Lung microvascular endothelial cell (primary cell): ENCODE data around the gene TACC2. TPM values are rescaled to one million over a fixed set of nuclear protein-coding genes. Genes with fewer than 3 reads are reported as not detected.

ENCODE experiments used
- DNase-seq, 2 donors: peaks; one replicate each; pipeline versions ENCODE4 v3.0.0 to v3.0.0-alpha.2; 2010; ENCODE audit warnings: low read depth in 2 of 2
- total RNA-seq: library from RNA; depleted of rRNA; stranded (reverse); fragments of >200 nt; gene quantifications from 2 replicates; pipeline ENCODE4 v1.2.1, GENCODE V29; 2014

The TACC2 gene
- total RNA-seq, 1 donor from 2014 or later = 0.60 TPM

DNA sequence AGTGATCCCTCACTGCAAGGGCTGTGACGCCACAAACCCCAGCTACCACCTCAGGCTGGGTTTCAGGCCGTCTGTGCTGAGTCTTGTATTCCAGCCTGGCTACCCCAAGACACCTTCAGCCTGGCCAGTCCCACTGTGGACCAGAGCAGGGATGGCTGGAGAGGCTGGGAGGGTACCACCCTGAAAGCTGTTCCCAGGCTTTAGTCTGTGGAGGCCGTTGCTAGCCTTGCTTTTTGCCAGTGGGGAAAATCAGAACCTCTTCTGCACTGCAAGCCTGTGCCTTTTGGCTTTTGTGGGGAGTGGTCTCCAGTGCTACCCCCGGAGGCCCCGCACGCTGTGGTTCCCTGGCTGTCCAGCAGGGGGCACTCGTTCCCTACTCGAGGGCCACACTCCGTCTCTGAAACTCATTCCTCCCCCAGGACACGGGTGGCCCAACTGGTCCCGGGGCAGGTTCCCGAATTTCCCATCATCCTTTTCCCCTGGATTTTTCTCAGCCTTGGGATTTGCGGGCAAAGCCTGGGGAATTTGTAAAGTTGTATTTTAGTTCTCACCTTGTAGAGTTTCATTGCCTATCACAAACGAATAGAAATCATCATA, 153.8 kb downstream of the TACC2 start:
- peak; percentile 43 to 51 for DNase-seq

GRCh38 chr10:122143238-122143841, 154.4 kb downstream of the TACC2 start:
- DNase-seq = no peak

GRCh38 chr10:122144199-122144598, 155.2 kb downstream of the TACC2 start:
- no peak for DNase-seq

DNA sequence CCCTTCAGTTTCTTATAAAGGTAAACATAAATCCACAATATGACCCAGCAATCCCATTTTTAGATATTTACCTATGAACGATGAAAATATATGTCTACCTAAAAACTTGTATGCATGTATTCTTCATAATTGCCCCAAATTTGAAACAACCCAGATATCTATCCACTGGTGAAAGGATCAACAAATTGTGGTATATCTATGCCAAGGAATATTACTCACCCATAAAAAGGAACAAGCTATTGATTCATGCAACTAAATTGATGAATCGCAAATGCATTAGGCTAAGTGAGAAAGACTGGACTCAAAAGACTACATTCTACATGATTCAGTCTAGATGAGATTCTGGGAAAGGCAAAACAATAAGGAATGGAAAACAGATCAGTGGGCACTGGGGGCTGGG, 156.2 kb downstream of the TACC2 start:
- no peak for DNase-seq

DNA sequence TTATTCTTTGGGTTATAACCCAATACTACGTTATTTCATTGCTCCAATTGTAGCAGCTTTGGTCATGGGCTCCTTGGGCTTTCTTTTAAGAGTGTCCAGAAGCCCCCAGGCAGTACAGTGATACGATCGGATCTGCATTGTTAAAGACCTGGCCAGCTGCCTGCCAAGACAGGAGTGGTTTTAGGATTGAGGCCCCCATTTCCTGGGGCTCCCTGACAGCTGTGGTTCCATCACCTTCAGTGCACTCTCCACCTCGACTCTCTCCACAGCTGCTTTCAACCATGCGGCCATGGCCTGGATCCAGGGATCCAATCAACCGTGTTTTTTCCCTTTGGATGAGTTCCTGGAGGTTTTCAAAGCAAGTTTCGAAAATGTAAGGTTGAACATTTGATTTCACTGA, 158.7 kb downstream of the TACC2 start:
- peak; percentile 36 to 43 for DNase-seq

- peak in 1 of 2 donors; percentile 46 for DNase-seq
Measured at GRCh38 chr10:122148876-122149560, 160.1 kb downstream of the TACC2 start.

DNA sequence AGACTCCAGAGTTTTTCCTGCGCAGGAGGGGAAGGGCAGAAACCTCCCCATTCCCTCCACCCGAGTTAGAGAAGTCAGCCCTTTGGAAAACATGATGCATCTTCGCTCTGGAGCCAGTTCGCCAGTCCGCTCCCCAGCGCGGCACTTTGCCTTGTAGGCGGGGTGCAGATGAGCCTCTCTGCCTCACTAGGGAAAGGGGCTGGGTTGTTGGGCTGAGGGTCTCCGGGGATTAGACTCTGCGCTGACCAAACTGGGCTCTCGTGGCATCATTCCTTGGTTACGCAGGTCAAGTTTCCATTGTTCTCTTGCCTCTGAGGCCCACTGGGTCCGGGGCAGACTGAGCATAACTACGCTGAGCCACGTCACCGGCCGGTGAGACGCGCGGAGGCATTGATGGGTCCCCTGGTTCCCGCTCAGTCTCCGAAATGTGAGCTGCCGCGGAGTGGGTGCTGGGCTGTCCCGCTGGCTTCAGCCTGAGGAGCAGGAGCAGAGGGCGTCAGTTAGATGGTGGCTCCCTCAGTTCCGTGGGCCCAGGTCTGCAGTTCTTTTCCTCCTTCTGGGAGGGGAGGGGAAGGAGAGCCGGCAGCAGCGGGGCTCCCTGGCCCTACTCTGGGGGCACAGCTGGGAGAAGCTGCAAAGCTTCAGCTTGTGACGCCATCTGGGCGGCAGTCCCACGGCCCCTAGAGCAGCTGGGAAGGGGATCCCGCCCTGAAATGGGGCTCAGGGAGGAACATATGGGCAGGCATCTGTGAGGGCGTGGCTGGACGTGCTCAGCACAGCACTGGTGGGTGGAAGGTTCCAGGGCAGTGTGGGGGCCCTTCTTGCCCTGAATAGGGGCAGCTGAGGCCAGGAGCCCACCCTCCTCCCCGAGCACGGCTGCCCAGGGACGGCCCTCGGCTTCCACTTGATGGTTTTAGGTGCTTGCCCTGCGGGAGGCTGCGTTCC, 160.9 kb downstream of the TACC2 start:
- no peak for DNase-seq

DNA sequence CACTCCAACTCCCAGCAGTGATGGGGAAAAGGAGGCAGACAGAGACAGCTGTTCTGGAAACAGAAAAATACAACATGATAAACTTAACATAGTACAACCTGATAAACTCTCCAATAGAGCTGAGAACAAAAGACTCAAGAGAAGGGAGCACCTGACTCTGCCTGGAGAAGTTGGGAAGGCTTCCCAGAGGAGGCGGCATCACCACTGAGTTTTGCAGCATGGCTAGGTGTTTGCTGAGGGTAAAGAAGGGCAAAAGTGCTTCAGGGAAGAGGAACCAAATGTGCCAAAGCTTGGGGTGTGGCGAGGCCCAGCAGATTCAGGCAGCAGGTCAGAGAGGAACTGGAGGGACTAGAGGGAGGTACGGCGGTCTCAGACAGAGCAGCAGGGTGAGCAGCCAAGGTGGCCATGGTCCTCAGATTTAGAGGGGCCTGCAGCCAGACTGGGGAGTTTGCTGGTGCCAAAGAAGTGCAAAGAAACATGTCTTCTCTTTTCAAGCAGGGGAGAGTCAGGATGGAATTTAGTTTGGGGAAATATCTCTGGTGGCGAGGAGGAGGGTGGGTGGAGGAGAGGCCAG, 162.2 kb downstream of the TACC2 start:
- DNase-seq = no peak

DNA sequence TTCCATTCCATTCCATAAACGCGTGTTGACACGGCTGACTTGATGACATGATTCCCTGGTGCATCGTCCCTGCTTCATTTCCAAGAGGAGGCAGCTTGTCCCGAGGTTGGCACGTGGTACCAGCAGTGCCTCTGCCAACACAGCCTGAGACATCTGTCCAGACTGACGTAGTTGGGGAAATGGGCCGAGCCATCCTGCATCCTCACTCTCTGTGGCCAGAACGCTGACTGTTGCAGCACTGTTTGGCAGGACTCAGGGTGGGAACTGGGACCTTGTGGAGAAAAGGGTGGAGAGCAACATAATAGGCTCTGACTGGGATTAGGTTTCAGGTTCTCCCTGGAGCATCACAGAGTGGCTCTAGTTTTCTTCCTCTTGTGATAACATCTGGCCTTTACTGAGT, 163.6 kb downstream of the TACC2 start:
- DNase-seq = peak; percentile 49 to 91

GRCh38 chr10:122154031-122154544, 165.1 kb downstream of the TACC2 start:
- DNase-seq = no peak

DNA sequence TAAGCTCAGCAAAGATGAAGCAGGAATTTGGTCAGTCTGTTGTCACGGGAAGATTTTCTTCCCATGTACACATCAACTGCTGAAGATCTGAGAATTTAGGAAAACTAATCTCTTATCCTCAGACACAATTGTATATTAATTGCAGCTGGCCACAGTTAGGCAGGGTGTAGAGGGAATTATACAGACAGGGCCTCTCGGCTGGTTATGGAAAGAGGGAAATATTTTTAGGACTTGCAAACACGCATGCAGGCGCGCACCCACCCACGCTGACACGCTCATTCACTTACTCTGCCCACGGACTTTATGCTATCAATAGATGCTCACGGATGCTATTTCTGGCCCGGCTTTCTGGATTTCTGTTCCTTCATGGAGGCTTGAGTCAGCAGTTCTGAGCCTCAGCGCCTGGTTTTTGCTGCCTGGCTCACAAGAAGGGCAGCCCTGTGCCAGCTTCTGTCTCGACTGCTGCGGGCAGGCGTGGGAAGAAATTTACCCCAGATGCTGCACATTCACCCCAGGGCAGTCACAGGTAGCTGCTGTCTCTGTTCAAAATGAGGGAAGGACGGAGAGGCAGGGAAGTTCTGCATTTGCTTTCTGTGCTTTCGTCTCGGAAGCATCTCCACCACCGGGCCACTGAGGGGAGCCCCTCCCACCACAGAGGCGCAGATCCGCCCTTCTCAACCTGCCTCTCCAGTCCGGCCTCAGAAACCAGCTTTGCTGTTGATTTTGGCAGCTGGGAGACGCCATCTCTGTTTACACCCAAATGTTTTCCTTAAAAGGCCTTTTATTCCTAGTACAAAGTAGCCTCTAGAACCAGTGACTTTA, 165.8 kb downstream of the TACC2 start:
- no peak for DNase-seq

DNA sequence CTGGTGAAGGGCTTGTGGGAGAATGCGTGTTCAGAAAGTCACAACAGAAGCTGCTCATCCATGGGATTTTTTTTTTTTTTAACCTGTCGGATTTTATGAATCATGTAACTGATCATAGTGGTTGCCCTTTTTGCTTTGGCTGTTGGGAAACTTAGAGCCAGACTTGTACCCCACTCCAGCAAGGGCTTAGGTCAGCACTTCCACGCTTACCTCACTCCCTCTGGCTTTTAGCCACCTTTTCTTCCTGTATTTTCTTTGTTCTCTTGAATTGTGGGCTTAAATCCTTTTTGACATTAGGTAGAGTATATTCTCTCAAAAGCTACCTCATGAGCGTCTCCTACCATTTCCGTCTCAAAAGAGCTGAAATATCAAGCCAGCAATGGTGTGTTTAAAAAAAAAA, 168.5 kb downstream of the TACC2 start:
- DNase-seq = peak; percentile 60 to 63

DNA sequence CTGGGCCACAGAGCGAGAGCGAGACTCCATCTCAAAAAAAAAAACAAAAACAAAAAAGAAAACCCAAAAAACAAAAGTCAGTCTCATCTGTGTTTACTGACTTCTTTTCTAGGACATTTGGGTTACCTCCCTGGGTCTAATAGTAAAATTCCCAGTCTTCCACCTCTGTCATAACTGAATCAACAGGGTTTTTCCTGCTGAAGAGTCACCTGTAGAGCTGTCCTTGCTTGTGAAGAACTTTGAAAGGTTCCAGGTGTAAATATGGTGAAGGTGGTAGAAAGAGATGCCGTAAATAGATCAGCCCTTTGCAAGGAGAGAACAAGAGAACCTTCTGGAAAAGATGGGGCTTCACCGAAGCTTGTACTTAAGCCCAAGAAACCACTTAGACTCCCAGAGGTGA, 169.4 kb downstream of the TACC2 start:
- DNase-seq = no peak

DNA sequence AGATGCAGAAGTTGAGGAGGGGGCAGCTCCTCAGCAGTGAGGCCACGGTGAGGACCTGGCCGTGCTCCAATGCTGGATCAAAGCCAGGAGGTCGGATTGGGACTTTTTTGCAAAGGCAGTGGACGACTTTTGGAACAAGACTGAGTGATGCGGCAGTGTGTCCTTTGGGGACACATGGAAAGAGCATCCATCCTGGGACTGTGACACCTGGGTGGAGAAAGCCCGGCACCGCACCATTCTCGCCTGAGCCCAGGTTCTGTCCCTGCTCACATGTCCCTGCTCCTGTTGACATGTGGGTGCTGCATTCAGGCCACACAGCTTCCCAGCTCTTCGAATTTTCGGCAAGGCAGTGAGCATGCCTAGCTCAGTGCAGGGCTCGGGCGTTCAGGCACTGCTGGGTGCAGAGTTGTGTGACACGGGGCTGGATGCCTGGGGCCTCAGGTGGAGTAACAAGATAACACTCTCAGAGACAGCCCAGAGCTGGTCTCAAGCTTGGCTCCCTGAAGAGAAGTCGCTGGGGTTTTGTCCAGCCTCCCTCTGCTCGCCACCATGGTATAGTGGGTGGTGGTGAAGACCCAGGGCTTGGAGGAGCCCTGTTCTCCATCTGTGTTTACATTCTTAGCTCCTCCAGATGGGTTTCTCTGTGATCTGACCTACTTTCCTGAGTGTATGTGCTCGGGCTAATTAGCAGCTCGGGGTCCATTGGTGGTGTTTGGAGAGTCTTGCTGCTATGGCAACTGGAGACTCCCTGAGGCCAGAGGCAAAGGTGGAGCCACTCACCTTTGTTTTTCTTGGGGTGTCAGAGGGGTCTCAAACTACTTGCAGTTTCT, 170.4 kb downstream of the TACC2 start:
- no peak for DNase-seq

DNA sequence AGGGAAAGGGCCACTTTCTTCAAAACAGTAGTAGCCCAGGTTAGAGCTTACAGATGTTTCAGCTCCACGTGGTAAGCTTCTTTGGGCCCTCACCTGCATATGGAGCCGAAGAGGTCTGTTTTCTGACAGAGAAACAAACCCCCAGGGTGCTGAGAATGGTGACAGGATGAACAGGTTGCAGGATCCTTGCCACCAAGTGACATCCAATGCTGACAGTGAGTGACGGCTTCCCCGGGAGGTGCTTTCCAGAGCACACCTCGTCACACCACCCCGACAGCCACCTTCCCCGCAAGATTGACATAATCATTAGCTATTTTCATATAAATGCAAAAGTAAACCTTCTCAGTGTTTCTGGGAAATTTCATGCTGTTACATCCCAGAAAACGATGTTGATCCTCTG, 172.8 kb downstream of the TACC2 start:
- no peak for DNase-seq

DNA sequence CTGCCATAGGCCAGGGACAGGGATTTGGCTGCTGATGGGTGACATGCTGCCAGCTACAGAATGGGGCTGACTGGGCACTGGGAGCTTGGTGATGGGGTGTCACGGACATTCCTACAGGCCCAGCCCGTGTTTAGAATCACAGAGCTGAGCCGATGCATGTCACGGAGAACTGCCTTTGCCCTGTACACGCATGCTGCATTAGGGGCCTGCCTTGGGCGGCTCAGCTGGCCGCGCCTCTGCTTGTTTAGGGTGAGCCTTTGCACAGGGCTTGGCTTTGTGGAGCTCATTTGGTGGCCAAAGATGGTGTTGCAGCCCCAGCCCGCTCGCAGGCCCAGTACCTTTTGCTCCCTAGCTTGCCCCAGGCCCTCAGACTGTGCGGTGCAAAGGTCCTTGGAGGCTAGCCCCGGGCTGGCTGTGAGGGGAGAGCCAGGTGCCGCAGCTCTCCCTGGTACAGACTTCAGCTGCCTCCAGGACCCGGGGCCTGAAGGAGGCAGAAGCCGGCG, 173.8 kb downstream of the TACC2 start:
- no peak for DNase-seq

DNA sequence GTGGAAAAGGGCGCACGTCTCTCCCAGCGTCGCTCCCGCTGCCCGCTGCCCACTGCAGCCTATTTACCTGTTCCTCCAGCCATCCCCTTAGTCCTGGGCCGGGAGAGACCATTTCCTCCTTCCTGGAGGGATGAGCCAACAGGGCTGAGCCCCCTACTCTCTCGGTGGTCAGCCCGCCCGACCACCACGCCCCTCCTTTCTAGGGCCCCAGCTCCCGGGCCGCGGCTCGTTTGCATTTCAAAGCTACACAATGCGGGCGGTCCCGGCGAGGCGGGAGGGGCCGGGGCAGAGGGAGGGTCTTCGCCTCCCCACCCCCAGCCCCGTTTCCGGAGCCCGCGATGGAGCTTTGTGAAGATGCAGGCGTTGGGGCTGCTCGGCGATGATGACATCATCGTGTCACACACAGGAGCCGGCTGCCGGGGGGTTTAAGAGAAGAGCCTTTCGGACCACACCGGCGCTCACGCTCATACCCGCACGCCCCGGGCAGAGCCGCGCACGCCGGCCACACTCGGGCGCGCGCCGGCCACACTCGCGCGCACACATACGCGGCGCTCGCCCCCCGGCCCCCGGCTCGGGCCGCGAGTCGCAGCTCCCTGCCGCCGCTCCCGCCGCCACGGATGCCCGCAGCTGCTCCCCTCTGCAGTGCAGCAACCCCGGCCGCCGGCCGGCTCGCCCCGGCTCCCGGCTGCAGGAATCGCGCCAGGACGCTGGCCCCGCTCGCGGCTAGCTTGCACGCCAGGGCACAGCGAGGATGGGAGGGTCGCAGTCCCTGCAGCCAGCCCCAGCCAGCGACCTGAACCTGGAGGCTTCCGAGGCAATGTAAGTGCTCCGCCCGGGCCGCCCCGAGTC, 174.4 kb downstream of the TACC2 start:
- peak; percentile 55 to 62 for DNase-seq

DNA sequence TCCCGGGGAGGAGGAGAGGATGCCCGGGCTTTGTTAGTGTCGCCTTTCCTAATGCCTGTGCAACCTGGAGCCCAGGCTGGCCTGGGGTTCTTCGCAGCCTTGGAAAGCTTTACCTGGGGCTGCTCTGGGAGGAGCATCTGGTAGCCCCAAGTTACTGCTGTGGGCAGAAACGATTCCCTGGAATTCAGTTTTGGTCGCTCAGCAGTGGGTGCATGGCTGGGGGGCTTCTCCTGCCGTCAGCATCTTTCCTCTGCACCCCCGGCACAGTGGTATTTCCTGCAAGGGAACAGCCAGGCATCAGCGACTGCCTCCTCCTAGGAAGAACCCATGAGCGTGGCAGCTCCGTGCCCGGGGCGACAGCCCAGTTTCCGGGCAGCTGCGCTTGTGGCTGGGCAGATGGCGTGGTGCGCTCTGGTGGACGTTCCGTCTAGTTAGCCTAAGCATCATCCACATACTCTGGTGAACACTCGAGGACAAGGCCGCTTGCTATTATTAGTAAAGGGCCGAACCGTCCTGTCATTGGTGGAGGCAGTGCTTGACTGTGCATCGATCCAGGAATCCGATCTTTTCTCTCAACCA, 175.1 kb downstream of the TACC2 start:
- peak; percentile 47 to 56 for DNase-seq
